Measurements from ENCODE around the gene TENT4A. TPM values are rescaled to one million over a fixed set of nuclear protein-coding genes. Genes with fewer than 3 reads are reported as not detected.
"Not testable (repeated sequence)": the region's sequence is repeated elsewhere in the genome, so short reads cannot be mapped to it uniquely, and the experiment has no call there.

TENT4A gene
- 10 to 100 TPM; 10.5 to 29.2 (median 21.0) TPM for total RNA-seq

DNA sequence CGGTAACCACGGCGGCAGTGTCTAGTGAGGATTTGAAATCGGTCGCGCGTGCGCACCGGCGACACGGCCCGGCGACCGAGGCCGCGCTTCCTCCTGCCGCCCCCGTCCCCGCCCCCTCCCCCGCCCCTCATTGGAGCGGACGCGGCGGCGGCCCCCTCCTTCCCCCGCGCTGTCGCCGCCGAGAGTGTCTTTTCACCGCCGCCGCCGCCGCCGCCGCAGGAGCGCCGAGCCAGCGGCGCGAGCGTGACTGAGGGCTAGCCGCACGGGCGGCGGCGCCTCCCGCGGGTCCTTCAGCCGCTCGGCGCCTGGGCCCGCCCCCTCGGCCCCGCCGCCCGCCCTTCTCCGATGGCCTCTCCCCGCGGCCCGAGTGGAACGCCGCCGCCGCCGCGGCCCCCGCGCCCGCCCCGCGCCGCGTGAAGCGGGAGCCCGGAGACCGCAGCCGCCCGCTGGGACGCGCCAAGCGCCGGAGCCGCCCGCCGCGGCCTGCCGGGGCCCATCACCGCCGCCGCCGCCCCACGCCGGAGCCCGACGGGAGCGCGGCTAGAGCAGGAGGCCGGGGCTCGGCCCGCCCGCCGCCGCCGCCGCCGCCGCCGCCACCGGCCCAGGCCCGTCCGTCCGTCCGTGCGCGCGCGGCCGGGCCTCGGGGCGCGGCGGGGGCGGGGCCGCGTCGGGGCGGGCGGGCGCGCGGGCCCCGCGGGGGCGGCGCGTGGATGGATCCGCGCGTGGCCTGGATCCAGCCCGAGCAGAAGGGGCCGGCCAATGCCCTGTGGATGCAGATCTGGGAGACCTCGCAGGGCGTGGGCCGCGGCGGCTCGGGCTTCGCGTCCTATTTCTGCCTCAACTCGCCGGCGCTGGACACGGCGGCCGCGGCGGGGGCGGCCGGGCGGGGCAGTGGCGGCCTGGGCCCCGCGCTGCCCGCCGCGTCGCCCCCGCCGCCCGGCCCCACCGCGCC lies at the start of gene TENT4A:
TSS of gene TENT4A (plus strand) at position 159 of the 952 bp plus-strand sequence. CDS start at position 711, 552 bp downstream.
- in situ Hi-C loops (cut with MboI; ENCODE audit: low pct_unique_long_range_greater_than_20kb in 2 of 9, low sequenced_read_pairs in 9 of 9, unreplicated experiment in 9 of 9) = no loop called here
- peak in 6 of 8 experiments; percentile 0 to 42 (median 8) for ATAC-seq (replicated peaks in 6 of 8)
- no CpG with 5 or more reads among the region's 174 CpGs for WGBS, 10 experiments
- peak within 1 kb of the TSS; percentile 67 to 91 for H3K27ac ChIP-seq
- H3K4me1 ChIP-seq (replicated peaks in 1 of 2) = peaks cover 31 to 34% of the 10 kb centered on the region in 2 donors
- peak within 1 kb of the TSS; percentile 47 to 76 (median 60) for H3K4me3 ChIP-seq

GRCh38 chr5:6666762-6667161 lies 46.5 kb upstream of the TENT4A start:
- in situ Hi-C loops (cut with MboI; ENCODE audit: low pct_unique_long_range_greater_than_20kb in 2 of 9, low sequenced_read_pairs in 9 of 9, unreplicated experiment in 9 of 9) = no loop called here
- WGBS, 10 experiments = 80 to 100% (median 96%) methylated on average over 1 to 7 of the region's 15 CpGs; no CpG with 5 or more reads in 4 of the 10 experiments

DNA sequence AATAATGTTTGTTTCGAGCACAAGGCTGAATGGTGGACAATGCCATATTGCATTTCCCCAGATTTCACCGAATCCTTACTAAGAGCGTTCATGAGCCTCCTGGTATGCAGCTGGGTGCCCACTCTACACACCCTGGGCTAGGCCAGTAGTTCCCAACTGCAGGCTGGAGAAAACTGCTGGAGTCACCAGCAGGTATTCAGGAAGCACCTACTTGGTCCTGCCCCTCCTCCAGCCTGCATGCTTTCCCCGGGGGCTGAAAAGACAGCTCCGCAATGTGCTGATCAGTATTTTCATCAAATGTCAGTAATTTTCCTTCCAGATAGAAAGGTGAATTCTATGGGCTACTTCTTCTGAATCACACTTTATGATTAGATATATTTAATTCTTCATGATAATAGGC lies 45.6 kb upstream of the TENT4A start:
- 86 to 100% (median 100%) methylated on average over 1 to 5 of the region's 5 CpGs; no CpG with 5 or more reads in 1 of the 10 experiments for WGBS, 10 experiments
- Histone ChIP-seq H3K4me3 (no peak overlapping the region), H3K4me1 (replicated peaks in 1 of 2) (no peaks in the 10 kb centered on the region), H3K27ac (no peak overlapping the region)
- in situ Hi-C loops (cut with MboI; ENCODE audit: low pct_unique_long_range_greater_than_20kb in 2 of 9, low sequenced_read_pairs in 9 of 9, unreplicated experiment in 9 of 9) = no loop called here
- ATAC-seq (replicated peaks in 6 of 8) = no peak

More at GRCh38 chr5:6666762-6667161, 46.5 kb upstream of the TENT4A start:
- no peak overlapping the region for H3K27ac ChIP-seq
- H3K4me3 ChIP-seq = no peak overlapping the region
- H3K4me1 ChIP-seq (replicated peaks in 1 of 2) = no peaks in the 10 kb centered on the region
- no peak for ATAC-seq (replicated peaks in 6 of 8)

DNA sequence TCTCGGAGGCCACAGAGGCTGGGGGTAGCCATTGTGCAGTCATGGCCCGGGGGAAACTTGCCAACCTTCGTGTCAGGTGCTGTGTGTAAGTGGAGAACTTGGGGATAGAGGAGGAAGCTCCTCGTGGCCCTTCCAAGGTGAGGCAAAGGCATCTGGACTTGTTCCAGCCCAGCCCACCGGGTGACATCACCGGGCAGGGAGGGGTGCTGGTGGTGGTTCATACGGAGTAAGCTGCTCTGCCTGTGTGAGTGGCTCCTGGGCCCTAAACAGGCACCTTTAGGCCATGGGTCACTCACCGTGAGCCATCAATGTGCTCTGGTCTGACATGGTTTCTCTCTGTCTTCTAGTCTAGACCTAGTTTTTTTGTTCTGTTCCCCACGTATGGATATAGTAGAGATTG lies 44.5 kb upstream of the TENT4A start:
- H3K4me3 ChIP-seq; H3K4me1 ChIP-seq (replicated peaks in 1 of 2); in situ Hi-C loops (cut with MboI; ENCODE audit: low pct_unique_long_range_greater_than_20kb in 2 of 9, low sequenced_read_pairs in 9 of 9, unreplicated experiment in 9 of 9); ATAC-seq (replicated peaks in 6 of 8); H3K27ac ChIP-seq: not testable (repeated sequence)
- 60 to 100% (median 81%) methylated on average over 1 to 5 of the region's 9 CpGs for WGBS, 10 experiments

- in situ Hi-C loops (cut with MboI; ENCODE audit: low pct_unique_long_range_greater_than_20kb in 2 of 9, low sequenced_read_pairs in 9 of 9, unreplicated experiment in 9 of 9) = no loop called here
- ATAC-seq (replicated peaks in 6 of 8) = no peak
- Histone ChIP-seq H3K4me3 (no peak overlapping the region), H3K4me1 (replicated peaks in 1 of 2) (no peaks in the 10 kb centered on the region), H3K27ac (no peak overlapping the region)
- 82 to 100% (median 97%) methylated on average over 1 to 5 of the region's 5 CpGs; no CpG with 5 or more reads in 3 of the 10 experiments for WGBS, 10 experiments
These were observed 40.2 kb upstream of the TENT4A start for GRCh38 chr5:6673031-6673430.

DNA sequence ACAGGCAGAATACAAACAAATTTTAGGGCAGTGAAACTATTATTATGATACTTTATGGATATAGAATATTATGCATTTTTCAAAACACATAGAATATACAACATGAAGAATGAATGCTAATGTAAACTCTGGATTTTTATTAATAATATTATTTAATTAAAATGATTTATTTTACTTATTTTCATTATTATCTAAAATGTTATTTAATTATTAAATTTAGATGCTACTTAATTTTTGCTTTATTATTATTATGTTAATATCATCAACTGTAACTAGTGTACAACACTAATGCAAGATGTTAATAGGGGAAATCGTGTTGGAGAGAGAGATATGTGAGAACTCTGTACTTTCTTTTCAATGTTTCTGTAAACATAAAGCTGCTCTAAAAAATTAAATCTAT lies 39.3 kb upstream of the TENT4A start:
- in situ Hi-C loops (cut with MboI; ENCODE audit: low pct_unique_long_range_greater_than_20kb in 2 of 9, low sequenced_read_pairs in 9 of 9, unreplicated experiment in 9 of 9) = no loop called here
- Histone ChIP-seq H3K4me1 (replicated peaks in 1 of 2) (no peaks in the 10 kb centered on the region), H3K27ac (no peak overlapping the region), H3K4me3 (no peak overlapping the region)
- ATAC-seq (replicated peaks in 6 of 8) = no peak
- WGBS, 10 experiments = 20 to 100% (median 100%) methylated on average over 1 of the region's 1 CpG; no CpG with 5 or more reads in 4 of the 10 experiments

DNA sequence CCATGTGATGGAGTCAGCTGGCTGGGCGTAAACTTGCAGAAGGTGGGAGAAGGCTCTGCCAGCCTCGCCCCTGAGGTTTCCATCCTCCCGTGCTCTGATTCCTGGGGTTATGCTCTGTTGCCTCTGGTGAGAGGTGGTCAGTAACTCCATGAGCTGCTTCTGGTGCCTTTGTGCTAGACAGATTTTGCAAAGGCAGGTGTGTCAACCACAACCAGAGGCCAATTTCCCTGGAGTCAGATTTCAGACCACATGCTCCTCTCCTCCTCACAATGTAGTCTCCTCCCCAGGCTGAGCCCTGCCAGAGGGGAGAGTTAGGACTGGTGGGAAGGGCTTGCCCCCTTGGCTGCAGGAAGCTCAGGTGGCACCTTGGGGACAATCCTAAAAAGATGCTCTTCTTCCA lies 38.8 kb upstream of the TENT4A start:
- Histone ChIP-seq H3K27ac (no peak overlapping the region), H3K4me3 (no peak overlapping the region), H3K4me1 (replicated peaks in 1 of 2) (no peaks in the 10 kb centered on the region)
- 67 to 100% (median 90%) methylated on average over 1 to 3 of the region's 3 CpGs; no CpG with 5 or more reads in 3 of the 10 experiments for WGBS, 10 experiments
- no peak for ATAC-seq (replicated peaks in 6 of 8)
- in situ Hi-C loops (cut with MboI; ENCODE audit: low pct_unique_long_range_greater_than_20kb in 2 of 9, low sequenced_read_pairs in 9 of 9, unreplicated experiment in 9 of 9) = no loop called here

DNA sequence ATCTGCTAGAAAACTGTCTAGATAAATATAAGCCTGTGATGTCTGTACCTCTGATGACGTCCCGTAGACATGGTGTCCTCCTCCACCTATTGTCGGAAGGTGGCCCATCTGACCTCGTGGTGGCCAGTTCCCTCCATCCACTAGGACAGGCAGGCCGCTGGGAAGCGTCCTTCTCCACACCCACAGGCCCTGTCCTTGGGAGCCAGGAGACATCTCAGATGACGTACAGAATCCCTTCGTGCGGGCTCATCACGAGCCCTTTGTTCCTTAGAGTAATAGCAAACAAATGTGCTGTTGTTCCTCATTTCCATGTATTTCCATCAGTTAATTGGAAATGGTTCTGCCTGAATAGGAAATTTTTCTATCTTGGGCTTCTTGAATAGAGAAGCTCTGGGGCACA lies 38.3 kb upstream of the TENT4A start:
- Histone ChIP-seq H3K4me1 (replicated peaks in 1 of 2) (no peaks in the 10 kb centered on the region), H3K4me3 (no peak overlapping the region), H3K27ac (no peak overlapping the region)
- no peak for ATAC-seq (replicated peaks in 6 of 8)
- in situ Hi-C loops (cut with MboI; ENCODE audit: low pct_unique_long_range_greater_than_20kb in 2 of 9, low sequenced_read_pairs in 9 of 9, unreplicated experiment in 9 of 9) = no loop called here
- WGBS, 10 experiments = 81 to 100% (median 95%) methylated on average over 3 to 7 of the region's 10 CpGs; no CpG with 5 or more reads in 3 of the 10 experiments

DNA sequence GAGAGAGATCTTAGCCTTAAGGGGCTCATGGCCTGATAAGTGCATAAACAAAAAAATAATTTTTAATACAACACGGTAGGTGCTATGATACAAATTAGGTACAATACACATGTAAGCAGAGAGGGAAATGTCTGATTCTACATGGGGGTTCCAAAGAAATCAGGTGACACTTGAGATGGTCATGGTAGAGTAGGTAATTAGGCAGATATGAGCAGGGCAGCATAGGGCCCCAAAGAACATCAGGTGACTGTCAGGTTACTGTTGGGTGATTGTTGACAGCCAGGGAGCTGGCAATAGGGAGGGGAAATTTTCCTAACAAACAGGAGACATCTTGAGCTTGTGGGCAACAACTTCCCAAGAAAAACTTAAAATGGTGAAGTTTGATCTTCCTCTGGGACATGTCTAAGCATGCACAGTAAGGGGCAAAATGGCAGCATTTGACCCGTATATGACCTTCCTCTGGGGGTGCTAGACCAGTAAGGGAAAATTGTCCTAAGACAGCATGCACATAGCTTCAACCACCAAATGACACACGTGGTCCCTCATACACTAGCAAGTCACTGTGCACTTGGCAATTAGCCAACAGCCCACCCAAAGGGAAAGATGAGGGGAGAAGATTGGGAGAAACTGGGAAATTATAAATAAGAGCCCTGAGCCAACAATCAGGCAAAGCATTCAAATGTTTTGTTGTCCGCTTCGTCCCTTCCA lies 37.3 kb upstream of the TENT4A start:
- in situ Hi-C loops (cut with MboI; ENCODE audit: low pct_unique_long_range_greater_than_20kb in 2 of 9, low sequenced_read_pairs in 9 of 9, unreplicated experiment in 9 of 9) = no loop called here
- ATAC-seq (replicated peaks in 6 of 8) = no peak
- Histone ChIP-seq H3K27ac (no peak overlapping the region), H3K4me3 (no peak overlapping the region), H3K4me1 (replicated peaks in 1 of 2) (no peaks in the 10 kb centered on the region)
- WGBS, 10 experiments = 82 to 100% (median 96%) methylated on average over 1 to 5 of the region's 5 CpGs; no CpG with 5 or more reads in 1 of the 10 experiments

- no peak for ATAC-seq (replicated peaks in 6 of 8)
- in situ Hi-C loops (cut with MboI; ENCODE audit: low pct_unique_long_range_greater_than_20kb in 2 of 9, low sequenced_read_pairs in 9 of 9, unreplicated experiment in 9 of 9) = no loop called here
- Histone ChIP-seq H3K4me3 (no peak overlapping the region), H3K4me1 (replicated peaks in 1 of 2) (no peaks in the 10 kb centered on the region), H3K27ac (no peak overlapping the region)
- 33 to 87% (median 50%) methylated on average over 1 to 2 of the region's 2 CpGs; no CpG with 5 or more reads in 3 of the 10 experiments for WGBS, 10 experiments
These were observed 36.5 kb upstream of the TENT4A start for GRCh38 chr5:6676702-6677101.

- WGBS, 10 experiments = 25 to 100% (median 80%) methylated on average over 1 of the region's 1 CpG; no CpG with 5 or more reads in 5 of the 10 experiments
- no peak overlapping the region for H3K4me3 ChIP-seq
- H3K4me1 ChIP-seq (replicated peaks in 1 of 2) = no peaks in the 10 kb centered on the region
- no peak overlapping the region for H3K27ac ChIP-seq
- in situ Hi-C loops (cut with MboI; ENCODE audit: low pct_unique_long_range_greater_than_20kb in 2 of 9, low sequenced_read_pairs in 9 of 9, unreplicated experiment in 9 of 9) = no loop called here
- no peak for ATAC-seq (replicated peaks in 6 of 8)
These were observed 34.8 kb upstream of the TENT4A start for GRCh38 chr5:6678385-6678784.

DNA sequence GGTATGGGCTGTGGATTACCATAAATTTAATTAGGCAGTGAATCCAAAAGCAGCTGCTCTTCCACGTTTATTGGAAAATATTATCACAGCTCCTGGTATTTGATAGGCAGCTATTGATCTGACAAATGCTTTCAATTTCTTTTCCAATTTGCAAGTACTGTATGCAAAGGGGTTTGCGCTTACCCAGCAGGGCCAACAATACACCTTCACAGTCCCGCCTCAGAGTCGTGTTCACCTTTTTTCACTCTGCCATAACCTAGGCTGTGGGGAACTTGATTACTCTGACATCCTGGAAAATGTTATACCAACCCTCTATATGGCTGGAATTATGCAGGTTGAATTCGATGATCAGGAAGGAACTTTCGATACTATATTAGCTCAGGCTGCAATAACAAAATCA lies 32.3 kb upstream of the TENT4A start:
- no peak overlapping the region for H3K4me3 ChIP-seq
- WGBS, 10 experiments = 0 to 65% (median 57%) methylated on average over 1 to 6 of the region's 6 CpGs; no CpG with 5 or more reads in 1 of the 10 experiments
- H3K27ac ChIP-seq = no peak overlapping the region
- no peaks in the 10 kb centered on the region for H3K4me1 ChIP-seq (replicated peaks in 1 of 2)
- in situ Hi-C loops (cut with MboI; ENCODE audit: low pct_unique_long_range_greater_than_20kb in 2 of 9, low sequenced_read_pairs in 9 of 9, unreplicated experiment in 9 of 9) = no loop called here
- no peak for ATAC-seq (replicated peaks in 6 of 8)

GRCh38 chr5:6681682-6682081 lies 31.6 kb upstream of the TENT4A start:
- no peak overlapping the region for H3K4me3 ChIP-seq
- ATAC-seq (replicated peaks in 6 of 8) = no peak
- no peak overlapping the region for H3K27ac ChIP-seq
- in situ Hi-C loops (cut with MboI; ENCODE audit: low pct_unique_long_range_greater_than_20kb in 2 of 9, low sequenced_read_pairs in 9 of 9, unreplicated experiment in 9 of 9) = no loop called here
- H3K4me1 ChIP-seq (replicated peaks in 1 of 2) = no peaks in the 10 kb centered on the region
- 33 to 69% (median 60%) methylated on average over 1 to 2 of the region's 2 CpGs; no CpG with 5 or more reads in 5 of the 10 experiments for WGBS, 10 experiments

Measured in motor neuron (in vitro differentiated cells).